NT2/D1 (cell line): ENCODE results near the gene NRXN3.

ENCODE experiments used
- DNase-seq: peaks from one replicate; pipeline ENCODE4 v3.0.0-alpha.2; 2011; ENCODE audit warnings: low read depth, low spot score
- H3K27me3 ChIP-seq: 2 replicates; pipeline ENCODE4 v1.6.0; 2011; ENCODE audit warnings: mild to moderate bottlenecking; ENCODE audit not compliant: insufficient read length, insufficient read depth
- H3K36me3 ChIP-seq: 2 replicates; pipeline ENCODE4 v1.6.1; 2011; ENCODE audit warnings: mild to moderate bottlenecking, low read length, mixed read lengths; ENCODE audit not compliant: insufficient read depth, insufficient read length
- H3K4me1 ChIP-seq: 2 replicates; pipeline ENCODE4 v1.5.1; 2011; ENCODE audit not compliant: insufficient read depth, insufficient read length
- H3K4me3 ChIP-seq: 2 replicates; pipeline ENCODE4 v1.5.1; 2011; ENCODE audit warnings: low read depth; ENCODE audit not compliant: insufficient read length
- H3K9ac ChIP-seq: 2 replicates; pipeline ENCODE4 v1.6.0; 2011; ENCODE audit warnings: low read depth; ENCODE audit not compliant: insufficient read length
- H3K9me3 ChIP-seq: 2 replicates; pipeline ENCODE4 v1.5.1; 2011; ENCODE audit warnings: mild to moderate bottlenecking, low read length; ENCODE audit not compliant: insufficient read depth
- SUZ12 ChIP-seq: IDR thresholded peaks from 2 replicates; pipeline ENCODE4 v1.6.1; 2011; ENCODE audit not compliant: insufficient read length, insufficient read depth; ENCODE audit errors: extremely low read depth
- YY1 ChIP-seq: IDR thresholded peaks from 2 replicates; pipeline ENCODE4 v1.6.1; 2011; ENCODE audit not compliant: insufficient read length, insufficient read depth
- ZNF274 ChIP-seq: IDR thresholded peaks from 2 replicates; pipeline ENCODE4 v1.6.1; 2011; ENCODE audit warnings: mild to moderate bottlenecking, low read depth, low read length

NRXN3 gene

GRCh38 chr14:79601579-79601978 lies 1431.4 kb downstream of the NRXN3 start:
- no peaks in the 10 kb centered on the region for H3K4me1 ChIP-seq
- H3K36me3 ChIP-seq = no peaks in the 10 kb centered on the region
- no peak overlapping the region for H3K9ac ChIP-seq
- H3K9me3 ChIP-seq = peaks cover 10% of the 10 kb centered on the region
- no peak for TF ChIP-seq SUZ12
- no peaks in the 10 kb centered on the region for H3K27me3 ChIP-seq
- no peak overlapping the region for H3K4me3 ChIP-seq
- no peak for DNase-seq

GRCh38 chr14:79602045-79602444 lies 1431.9 kb downstream of the NRXN3 start:
- Histone ChIP-seq H3K9me3 (0 out of 2 replicates have a peak, but pooled peaks cover 5% of the 10 kb centered on the region), H3K4me3 (no peak overlapping the region), H3K4me1 (no peaks in the 10 kb centered on the region), H3K36me3 (no peaks in the 10 kb centered on the region), H3K27me3 (no peaks in the 10 kb centered on the region), H3K9ac (no peak overlapping the region)
- no peak for DNase-seq
- no peak for TF ChIP-seq ZNF274
- TF ChIP-seq SUZ12 = no peak
- no peak for TF ChIP-seq YY1

- Histone ChIP-seq H3K9me3 (no peaks in the 10 kb centered on the region), H3K4me3 (no peak overlapping the region), H3K27me3 (no peaks in the 10 kb centered on the region), H3K9ac (no peak overlapping the region), H3K4me1 (no peaks in the 10 kb centered on the region), H3K36me3 (no peaks in the 10 kb centered on the region)
- DNase-seq = no peak
- TF ChIP-seq YY1 = no peak
- no peak for TF ChIP-seq SUZ12
- TF ChIP-seq ZNF274 = no peak
Measured at GRCh38 chr14:79602742-79603141, 1432.6 kb downstream of the NRXN3 start.

- Histone ChIP-seq H3K36me3 (no peaks in the 10 kb centered on the region), H3K4me3 (no peak overlapping the region), H3K4me1 (no peaks in the 10 kb centered on the region), H3K27me3 (no peaks in the 10 kb centered on the region), H3K9ac (no peak overlapping the region), H3K9me3 (no peaks in the 10 kb centered on the region)
- no peak for TF ChIP-seq YY1
- no peak for TF ChIP-seq SUZ12
- no peak for TF ChIP-seq ZNF274
- no peak for DNase-seq
Measured at GRCh38 chr14:79605849-79606248, 1435.7 kb downstream of the NRXN3 start.

- no peak for DNase-seq
- H3K9me3 ChIP-seq = no peaks in the 10 kb centered on the region
- H3K9ac ChIP-seq = no peak overlapping the region
- no peaks in the 10 kb centered on the region for H3K36me3 ChIP-seq
- no peaks in the 10 kb centered on the region for H3K27me3 ChIP-seq
- no peak overlapping the region for H3K4me3 ChIP-seq
- TF ChIP-seq ZNF274 (no peak), SUZ12 (no peak), YY1 (no peak)
- H3K4me1 ChIP-seq = no peaks in the 10 kb centered on the region
Measured at GRCh38 chr14:79608446-79608845, 1438.3 kb downstream of the NRXN3 start.

GRCh38 chr14:79613625-79614024 lies 1443.5 kb downstream of the NRXN3 start:
- Histone ChIP-seq H3K4me3 (no peak overlapping the region), H3K4me1 (no peaks in the 10 kb centered on the region), H3K9me3 (no peaks in the 10 kb centered on the region), H3K36me3 (no peaks in the 10 kb centered on the region), H3K9ac (no peak overlapping the region), H3K27me3 (no peaks in the 10 kb centered on the region)
- TF ChIP-seq ZNF274 (no peak), YY1 (no peak), SUZ12 (no peak)
- DNase-seq = no peak

- no peak overlapping the region for H3K4me3 ChIP-seq
- H3K9me3 ChIP-seq = no peaks in the 10 kb centered on the region
- H3K9ac ChIP-seq = no peak overlapping the region
- H3K36me3 ChIP-seq = no peaks in the 10 kb centered on the region
- H3K27me3 ChIP-seq = no peaks in the 10 kb centered on the region
- no peak for TF ChIP-seq SUZ12
- no peak for TF ChIP-seq YY1
- no peak for TF ChIP-seq ZNF274
- DNase-seq = no peak
- no peaks in the 10 kb centered on the region for H3K4me1 ChIP-seq
Measured at GRCh38 chr14:79614448-79614847, 1444.3 kb downstream of the NRXN3 start.

- DNase-seq = no peak
- TF ChIP-seq ZNF274 (no peak), SUZ12 (no peak), YY1 (no peak)
Measured at GRCh38 chr14:79627058-79627457, 1456.9 kb downstream of the NRXN3 start.

More at GRCh38 chr14:79627058-79627457, 1456.9 kb downstream of the NRXN3 start:
- no peaks in the 10 kb centered on the region for H3K36me3 ChIP-seq
- H3K9me3 ChIP-seq = peaks cover 8% of the 10 kb centered on the region; the same call in 1 of the 2 replicates
- no peak overlapping the region for H3K4me3 ChIP-seq
- H3K4me1 ChIP-seq = no peaks in the 10 kb centered on the region
- no peak overlapping the region for H3K9ac ChIP-seq
- H3K27me3 ChIP-seq = no peaks in the 10 kb centered on the region
